SU-DHL-6 (cell line): ENCODE results near the gene TMEM18.

Source experiments
- CTCF ChIP-seq: fragments of 200-600 bp; sonication (generic); IDR thresholded peaks from one replicate; pipeline ENCODE4 v1.5.1; 2017; ENCODE audit warnings: antibody characterized with exemption, mild to moderate bottlenecking, low read length, moderate library complexity; ENCODE audit not compliant: insufficient read depth, poor library complexity, severe bottlenecking
- EZH2phosphoT487 ChIP-seq: fragments of 200-600 bp; sonication (generic), shearing (Covaris generic); conservative IDR thresholded peaks from 2 replicates; pipeline ENCODE4 v1.6.1; 2018; ENCODE audit warnings: mild to moderate bottlenecking, antibody characterized with exemption, low read length, moderate library complexity, mixed read lengths

GRCh38 chr2:627926-628560, 49.2 kb downstream of the TMEM18 start:
- TF ChIP-seq CTCF: no peak
- TF ChIP-seq EZH2phosphoT487: no peak
